ENCODE results near the gene SLC37A1. TPM values are rescaled to one million over a fixed set of nuclear protein-coding genes. Genes with fewer than 3 reads are reported as not detected.

The SLC37A1 gene
- total RNA-seq, 1 donor from 2014 or later, result 28.9 TPM

DNA sequence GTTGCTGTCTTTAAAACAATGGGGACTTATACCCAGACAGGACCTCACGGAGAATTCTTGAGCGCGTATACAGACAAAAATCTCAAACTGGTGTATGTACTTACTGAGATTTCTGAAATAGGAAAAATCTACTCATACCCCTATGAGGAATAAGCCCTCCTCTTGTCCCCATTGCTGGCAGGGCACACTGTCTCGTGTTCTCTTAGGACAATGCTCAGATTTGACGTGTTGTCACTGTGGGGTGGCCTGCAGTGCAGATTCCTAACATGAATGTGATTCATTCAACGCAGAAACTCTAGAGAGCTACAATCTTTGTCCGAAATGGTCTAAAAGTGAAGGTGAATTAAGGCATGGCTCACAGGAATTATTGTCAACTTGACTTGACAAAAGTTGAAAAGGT is 108.6 kb downstream of the SLC37A1 start:
- ATAC-seq (no peak), DNase-seq (no peak)
- Histone ChIP-seq H3K27ac (no peak overlapping the region), H3K4me1 (no peaks in the 10 kb centered on the region), H3K4me3 (no peak overlapping the region), H3K27me3 (ENCODE audit: low read depth) (peaks cover 23% of the 10 kb centered on the region), H3K36me3 (no peaks in the 10 kb centered on the region), H3K9me3 (no peaks in the 10 kb centered on the region)
- TF ChIP-seq, protein P1, sequence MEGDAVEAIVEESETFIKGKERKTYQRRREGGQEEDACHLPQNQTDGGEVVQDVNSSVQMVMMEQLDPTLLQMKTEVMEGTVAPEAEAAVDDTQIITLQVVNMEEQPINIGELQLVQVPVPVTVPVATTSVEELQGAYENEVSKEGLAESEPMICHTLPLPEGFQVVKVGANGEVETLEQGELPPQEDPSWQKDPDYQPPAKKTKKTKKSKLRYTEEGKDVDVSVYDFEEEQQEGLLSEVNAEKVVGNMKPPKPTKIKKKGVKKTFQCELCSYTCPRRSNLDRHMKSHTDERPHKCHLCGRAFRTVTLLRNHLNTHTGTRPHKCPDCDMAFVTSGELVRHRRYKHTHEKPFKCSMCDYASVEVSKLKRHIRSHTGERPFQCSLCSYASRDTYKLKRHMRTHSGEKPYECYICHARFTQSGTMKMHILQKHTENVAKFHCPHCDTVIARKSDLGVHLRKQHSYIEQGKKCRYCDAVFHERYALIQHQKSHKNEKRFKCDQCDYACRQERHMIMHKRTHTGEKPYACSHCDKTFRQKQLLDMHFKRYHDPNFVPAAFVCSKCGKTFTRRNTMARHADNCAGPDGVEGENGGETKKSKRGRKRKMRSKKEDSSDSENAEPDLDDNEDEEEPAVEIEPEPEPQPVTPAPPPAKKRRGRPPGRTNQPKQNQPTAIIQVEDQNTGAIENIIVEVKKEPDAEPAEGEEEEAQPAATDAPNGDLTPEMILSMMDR (IDR thresholded peaks at IDR 0.05), result no peak
- intact Hi-C loops (cut with DNase I), result no loop called here

DNA sequence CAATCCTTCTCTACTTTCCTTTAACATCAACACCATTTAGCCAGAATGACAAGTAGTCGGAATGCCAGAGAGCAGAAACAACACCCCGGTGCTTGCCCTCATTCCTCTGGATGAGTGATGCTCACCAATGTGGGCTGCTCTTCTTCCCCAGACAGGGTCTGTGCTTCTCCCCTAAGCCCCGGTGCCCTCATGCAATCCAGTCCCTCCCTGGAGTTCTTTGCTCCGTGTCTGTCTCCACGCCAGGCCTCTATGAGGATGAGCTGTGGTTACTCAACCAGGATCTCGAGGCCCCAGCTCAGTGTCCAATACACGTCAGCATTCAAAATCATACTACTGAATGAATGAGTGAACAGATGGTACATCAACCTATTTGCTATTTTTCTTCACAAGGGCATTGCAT is 110.0 kb downstream of the SLC37A1 start:
- Histone ChIP-seq H3K27ac (no peak overlapping the region), H3K4me1 (no peaks in the 10 kb centered on the region), H3K27me3 (ENCODE audit: low read depth) (peaks cover 17% of the 10 kb centered on the region), H3K4me3 (no peak overlapping the region), H3K36me3 (no peaks in the 10 kb centered on the region), H3K9me3 (no peaks in the 10 kb centered on the region)
- no peak for DNase-seq
- ATAC-seq, result no peak
- TF ChIP-seq, protein P1 (IDR thresholded peaks at IDR 0.05), result no peak
- intact Hi-C loops (cut with DNase I), result no loop called here

DNA sequence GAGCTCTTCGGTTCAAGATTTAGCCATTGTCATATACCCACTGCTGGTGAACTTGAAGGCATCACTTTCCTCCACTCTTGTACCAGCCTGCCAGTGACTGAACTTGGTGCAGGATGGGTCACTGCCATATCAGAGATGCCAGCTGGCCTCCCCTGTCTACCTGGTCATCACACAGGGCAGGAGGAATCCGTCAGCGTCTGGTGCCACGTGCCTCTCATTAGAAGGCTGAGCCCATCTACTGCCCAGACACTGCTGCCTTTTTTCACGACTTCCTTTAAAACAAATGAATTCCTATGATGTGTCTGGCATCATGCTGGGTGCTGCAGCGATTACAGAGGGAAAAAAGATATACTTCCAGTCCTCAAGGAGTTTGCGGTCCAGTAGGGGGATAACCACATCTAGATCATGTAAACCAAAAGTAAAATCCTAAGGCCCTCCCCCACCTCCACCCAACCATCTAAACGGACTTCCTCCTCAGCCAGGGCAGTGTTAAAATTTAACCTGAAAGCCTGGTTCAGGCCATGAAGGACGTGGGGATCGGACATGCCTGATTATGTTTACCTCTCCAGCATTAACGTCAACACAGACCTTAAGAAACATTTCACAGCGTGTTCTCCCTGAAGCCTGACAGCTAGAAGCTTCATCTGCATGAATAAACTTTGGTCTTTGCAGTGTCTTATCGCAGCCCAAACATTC is 110.6 kb downstream of the SLC37A1 start:
- DNase-seq (no peak), ATAC-seq (peak; percentile 47 to 71)
- H3K27me3 ChIP-seq (ENCODE audit: low read depth), result peaks cover 12% of the 10 kb centered on the region
- H3K4me3 ChIP-seq, result no peak overlapping the region
- intact Hi-C loops (cut with DNase I), result no loop called here
- TF ChIP-seq, protein P1 (IDR thresholded peaks at IDR 0.05), result no peak
- H3K36me3 ChIP-seq, result no peaks in the 10 kb centered on the region
- H3K27ac ChIP-seq, result no peak overlapping the region
- no peaks in the 10 kb centered on the region for H3K4me1 ChIP-seq
- no peaks in the 10 kb centered on the region for H3K9me3 ChIP-seq

DNA sequence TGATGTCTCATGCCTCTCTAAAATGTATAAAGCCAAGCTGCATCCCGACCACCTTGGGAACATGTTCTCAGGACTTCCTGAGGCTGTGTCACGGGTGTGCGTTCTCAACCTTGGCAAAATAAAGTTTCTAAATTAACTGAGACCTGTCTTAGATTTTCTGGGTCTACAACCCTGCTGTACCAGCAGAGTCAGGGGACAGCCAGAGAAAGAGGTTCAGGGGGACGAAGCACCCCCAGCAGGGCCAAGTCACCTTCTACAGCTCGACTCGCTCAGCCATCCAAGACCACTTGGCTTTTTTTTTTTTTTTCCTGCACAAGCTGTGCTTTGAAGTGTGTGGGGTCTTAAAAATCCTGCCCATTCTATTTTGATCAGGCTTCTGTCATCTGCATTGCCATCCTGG is 111.3 kb downstream of the SLC37A1 start:
- Histone ChIP-seq H3K4me1 (no peaks in the 10 kb centered on the region), H3K36me3 (no peaks in the 10 kb centered on the region), H3K27me3 (ENCODE audit: low read depth) (peaks cover 10% of the 10 kb centered on the region), H3K27ac (no peak overlapping the region), H3K4me3 (no peak overlapping the region), H3K9me3 (no peaks in the 10 kb centered on the region)
- TF ChIP-seq, protein P1 (IDR thresholded peaks at IDR 0.05), result no peak
- intact Hi-C loops (cut with DNase I), result no loop called here
- no peak for ATAC-seq
- DNase-seq, result no peak

DNA sequence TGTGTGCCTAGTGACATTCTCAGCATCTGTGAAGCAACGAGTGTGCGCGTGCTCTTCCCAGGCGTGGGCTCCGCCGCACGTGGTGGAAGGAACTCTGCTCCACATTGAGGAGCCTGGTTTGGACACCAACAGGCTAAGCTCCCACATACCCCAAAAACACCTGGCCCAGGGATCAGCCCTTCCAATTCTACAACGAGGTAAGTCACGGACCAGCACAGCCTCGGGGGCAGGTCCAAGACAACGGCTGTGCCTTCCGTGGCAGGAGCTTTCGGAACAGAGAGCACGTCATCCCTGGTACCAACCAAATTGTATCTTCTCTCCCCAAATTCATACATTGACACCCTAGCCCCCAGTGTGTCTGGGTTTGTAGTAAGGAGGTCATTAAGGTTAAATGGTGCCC is 112.5 kb downstream of the SLC37A1 start:
- TF ChIP-seq, protein P1 (IDR thresholded peaks at IDR 0.05), result no peak
- DNase-seq (no peak), ATAC-seq (no peak)
- Histone ChIP-seq H3K27ac (no peak overlapping the region), H3K9me3 (no peaks in the 10 kb centered on the region), H3K27me3 (ENCODE audit: low read depth) (peaks cover 9% of the 10 kb centered on the region), H3K4me1 (no peaks in the 10 kb centered on the region), H3K36me3 (no peaks in the 10 kb centered on the region), H3K4me3 (no peak overlapping the region)
- intact Hi-C loops (cut with DNase I), result no loop called here
